GM19397 (cell line): ENCODE data around the gene ABCA8.
"Not testable (repeated sequence)": the region's sequence is repeated elsewhere in the genome, so short reads cannot be mapped to it uniquely, and the experiment has no call there.

ENCODE experiments used
- ATAC-seq: cut with Tn5 transposase; IDR thresholded peaks from one replicate; pipeline ENCODE4 v1.9.1; 2021; ENCODE audit warnings: mild to moderate bottlenecking, moderate library complexity; ENCODE audit not compliant: unreplicated experiment

ABCA8 gene

GRCh38 chr17:68834328-68834836, 120.8 kb downstream of the ABCA8 start:
- no peak for ATAC-seq

- ATAC-seq = no peak
Observed at GRCh38 chr17:68832109-68832802, 122.9 kb downstream of the ABCA8 start.

GRCh38 chr17:68831170-68831569, 124.0 kb downstream of the ABCA8 start:
- ATAC-seq = no peak

- no peak for ATAC-seq
Observed at GRCh38 chr17:68830313-68830712, 124.9 kb downstream of the ABCA8 start.

GRCh38 chr17:68829211-68829610, 126.0 kb downstream of the ABCA8 start:
- ATAC-seq = no peak

- no peak for ATAC-seq
Observed at GRCh38 chr17:68824707-68825106, 130.5 kb downstream of the ABCA8 start.

- not testable (repeated sequence) for ATAC-seq
Observed at GRCh38 chr17:68824185-68824584, 131.0 kb downstream of the ABCA8 start.

GRCh38 chr17:68822719-68823289, 132.4 kb downstream of the ABCA8 start:
- ATAC-seq = no peak

GRCh38 chr17:68821860-68822696, 133.1 kb downstream of the ABCA8 start:
- no peak for ATAC-seq

- no peak for ATAC-seq
Observed at GRCh38 chr17:68820825-68821481, 134.2 kb downstream of the ABCA8 start.

GRCh38 chr17:68820476-68820824, 134.7 kb downstream of the ABCA8 start:
- ATAC-seq = no peak

- ATAC-seq = no peak
Observed at GRCh38 chr17:68819465-68819864, 135.7 kb downstream of the ABCA8 start.
